Melanocyte of skin (primary cell): ENCODE measurements around the gene UBL3. TPM values are rescaled to one million over a fixed set of nuclear protein-coding genes. Genes with fewer than 3 reads are reported as not detected.

Experiments
- small RNA-seq, 2 donors: library from RNA; depleted of rRNA; stranded (forward); fragments of <200 nt; gene quantifications; one replicate each; pipeline ENCODE3, GENCODE V24; 2012
- total RNA-seq, 2 donors: library from RNA; depleted of rRNA; stranded (reverse); fragments of >200 nt; gene quantifications; 2 replicates each; pipeline ENCODE4 v1.2.3, GENCODE V29; 2012

The UBL3 gene, protein sequence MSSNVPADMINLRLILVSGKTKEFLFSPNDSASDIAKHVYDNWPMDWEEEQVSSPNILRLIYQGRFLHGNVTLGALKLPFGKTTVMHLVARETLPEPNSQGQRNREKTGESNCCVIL
- 10 to 100 TPM; 94.2 to 96.0 TPM for total RNA-seq

GRCh38 chr13:29850213-29850898 lies at the start of gene UBL3:
Gene UBL3 (minus strand): TSS chr13:29850617. CDS start chr13:29849538, 1,079 bp downstream.

Small RNAs within 50 kb of the gene (small RNA-seq; reads per million reads assigned to genes)
- gene RF00017, result 0 reads per million in 2 donors
- gene TIMM8BP1, result 0 reads per million in 2 donors
